Stimulated activated CD4-positive, alpha-beta T cell treated with anti-CD3 and anti-CD28 coated beads, Interleukin-2, amount 100 ng/mL, for 48 hours (primary cell): ENCODE measurements around the gene MNT.

Source experiments
- DNase-seq, 2 donors: peaks; one replicate each; pipeline ENCODE4 v3.0.0-alpha.2; 2020

The MNT gene

GRCh38 chr17:2362881-2363280, 38.0 kb downstream of the MNT start:
- no peak for DNase-seq

- no peak for DNase-seq
Measured at GRCh38 chr17:2362416-2362815, 38.4 kb downstream of the MNT start.

- no peak for DNase-seq
Measured at GRCh38 chr17:2362016-2362415, 38.8 kb downstream of the MNT start.

- DNase-seq: no peak
Measured at GRCh38 chr17:2361010-2361760, 39.7 kb downstream of the MNT start.

DNA sequence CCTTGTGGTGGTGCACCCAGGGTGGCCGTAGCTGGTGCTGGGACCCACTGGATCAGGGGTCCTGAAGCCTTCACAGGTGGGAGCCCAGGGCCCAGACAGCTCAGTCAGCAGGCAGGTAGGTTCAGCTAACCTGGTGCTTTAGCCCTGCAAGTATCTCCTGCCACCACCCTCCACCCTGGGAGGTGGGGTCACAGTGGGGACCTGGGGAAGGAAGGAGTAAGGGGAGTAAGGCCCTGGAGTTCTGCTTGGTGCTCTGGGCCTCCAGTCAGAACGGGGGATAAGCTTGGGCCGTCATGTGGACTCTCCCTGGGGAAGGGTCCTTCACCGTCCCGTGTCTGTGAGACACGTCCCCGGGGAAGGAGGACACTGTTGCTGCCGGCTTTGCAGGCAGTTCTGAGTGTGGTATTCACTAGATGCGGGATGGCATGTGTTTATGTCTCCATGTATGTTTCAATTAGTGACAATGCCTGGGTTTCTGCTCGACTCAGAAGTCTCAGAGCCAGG, 42.9 kb downstream of the MNT start:
- DNase-seq: no peak

GRCh38 chr17:2357237-2357636, 43.6 kb downstream of the MNT start:
- no peak for DNase-seq

DNA sequence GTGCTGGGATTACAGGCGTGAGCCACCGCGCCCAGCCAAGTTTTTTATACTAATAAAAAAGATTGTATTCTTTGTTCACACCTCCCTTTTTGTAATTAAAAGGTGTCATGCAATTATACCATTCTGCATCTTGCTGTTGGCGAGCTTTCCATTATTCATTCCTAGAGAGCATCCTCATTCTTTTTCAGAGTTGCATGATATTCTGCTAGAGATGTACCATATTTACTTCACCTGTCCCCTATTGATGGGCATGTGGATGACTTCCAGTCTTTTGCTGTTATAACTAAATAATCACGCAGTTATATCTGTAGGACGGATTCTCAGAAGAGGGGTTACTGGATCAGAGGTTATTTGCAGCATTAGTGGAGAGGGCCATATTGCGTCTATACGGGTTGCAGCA, 46.5 kb downstream of the MNT start:
- DNase-seq: no peak

DNA sequence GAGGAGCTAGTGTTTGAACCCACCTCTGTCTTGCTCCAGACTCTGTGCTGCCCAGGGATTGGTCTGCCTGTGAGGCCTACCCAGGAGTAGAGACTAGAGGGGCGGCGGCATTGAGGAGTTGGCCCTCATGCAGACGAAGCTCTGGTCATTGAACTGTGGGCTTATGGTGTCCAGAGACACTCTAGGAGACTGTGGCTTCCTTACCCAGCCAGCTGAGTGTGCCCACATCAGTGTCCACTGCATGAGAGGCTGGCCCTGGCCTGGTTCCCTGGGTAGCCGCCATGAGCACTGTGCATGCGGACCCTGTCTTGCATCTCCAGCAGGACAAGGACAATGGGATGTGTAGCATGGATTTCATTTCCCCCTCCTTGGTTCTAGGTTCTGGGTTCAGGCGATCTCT, 49.6 kb downstream of the MNT start:
- DNase-seq: no peak

DNA sequence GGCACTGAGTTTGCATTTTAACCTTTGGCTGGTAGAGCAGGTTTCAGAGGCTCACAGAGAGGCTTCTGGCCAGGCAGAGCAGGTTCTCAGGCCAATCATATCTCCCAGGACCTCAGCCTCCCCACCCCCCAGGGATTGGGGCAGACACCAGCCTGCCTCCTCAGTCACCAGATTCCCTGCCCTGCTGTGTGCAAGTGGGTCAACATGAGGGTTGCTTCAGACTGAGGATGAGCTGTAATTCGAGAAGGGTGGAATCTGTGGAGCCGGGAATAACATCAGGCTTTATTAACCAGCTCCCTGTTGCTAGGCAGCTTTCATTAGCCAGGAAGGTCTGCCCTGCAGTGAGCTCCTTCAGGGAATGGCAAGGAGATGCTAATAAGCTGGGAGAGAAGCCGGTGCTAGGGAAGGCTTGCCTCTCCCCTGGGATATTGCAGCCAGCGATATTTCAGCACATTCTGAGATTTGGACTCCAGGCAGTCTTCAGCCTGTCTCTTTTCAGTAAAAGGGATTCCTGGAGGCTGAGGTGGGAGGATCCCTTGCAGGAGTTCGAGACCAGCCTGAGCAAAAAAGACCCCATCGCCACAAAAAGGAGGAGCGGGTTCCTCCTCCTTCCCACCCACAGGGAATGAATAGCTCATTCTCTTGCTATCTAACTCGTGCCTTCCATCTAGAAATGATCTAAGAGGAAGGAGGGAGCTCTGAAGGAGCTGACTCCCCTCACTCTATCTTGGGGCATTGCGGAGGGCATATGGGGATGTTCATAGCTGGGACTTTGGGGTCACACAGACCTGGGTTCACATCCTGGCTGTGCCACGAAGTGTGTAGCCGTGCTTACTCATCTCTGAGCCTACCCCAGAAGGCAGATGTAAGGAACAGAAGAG, 52.8 kb downstream of the MNT start:
- DNase-seq: no peak

DNA sequence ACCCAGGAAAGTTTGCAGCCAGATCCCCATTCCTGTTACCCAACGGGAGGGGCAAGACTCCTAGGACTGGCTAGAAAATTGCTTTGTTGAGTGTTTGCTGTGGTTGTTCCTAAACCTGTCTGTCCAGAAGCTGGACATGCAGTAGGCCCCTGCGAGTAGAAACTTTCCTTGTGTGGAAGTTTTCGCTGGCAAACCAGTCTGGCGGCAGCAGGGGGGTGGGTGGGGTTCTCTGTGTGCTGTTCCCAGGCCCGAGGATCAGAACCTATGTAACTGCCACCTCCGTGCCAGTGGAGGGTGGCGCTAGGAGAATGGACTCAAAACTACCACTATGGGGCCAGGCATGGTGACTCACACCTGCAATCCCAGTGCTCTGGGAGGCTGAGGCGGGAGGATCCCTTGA, 54.4 kb downstream of the MNT start:
- DNase-seq: no peak

DNA sequence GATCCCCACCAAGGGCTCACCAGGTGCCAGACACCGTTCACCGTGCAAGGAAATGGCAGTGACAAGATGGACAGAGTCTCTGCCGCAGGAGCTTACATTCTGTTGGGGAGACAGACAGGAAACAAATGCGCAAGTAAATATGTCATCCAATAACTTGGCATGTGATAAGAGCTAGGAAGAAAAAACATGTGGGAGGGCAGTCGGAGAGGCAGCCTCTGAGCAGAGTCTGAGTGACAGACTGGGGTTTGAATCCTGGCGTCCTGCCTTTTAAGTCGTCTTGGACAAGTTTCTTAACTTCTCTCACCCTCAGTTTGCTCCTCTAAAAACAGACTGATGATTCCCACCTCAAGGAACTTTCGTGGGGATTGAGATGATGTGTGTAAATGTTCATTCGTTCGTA, 56.3 kb downstream of the MNT start:
- DNase-seq: no peak

GRCh38 chr17:2343421-2343820, 57.4 kb downstream of the MNT start:
- peak; percentile 25 to 35 for DNase-seq

- DNase-seq: no peak
Measured at GRCh38 chr17:2338315-2338657, 62.6 kb downstream of the MNT start.

GRCh38 chr17:2337544-2338314, 63.1 kb downstream of the MNT start:
- DNase-seq: peak; percentile 34 to 45

DNA sequence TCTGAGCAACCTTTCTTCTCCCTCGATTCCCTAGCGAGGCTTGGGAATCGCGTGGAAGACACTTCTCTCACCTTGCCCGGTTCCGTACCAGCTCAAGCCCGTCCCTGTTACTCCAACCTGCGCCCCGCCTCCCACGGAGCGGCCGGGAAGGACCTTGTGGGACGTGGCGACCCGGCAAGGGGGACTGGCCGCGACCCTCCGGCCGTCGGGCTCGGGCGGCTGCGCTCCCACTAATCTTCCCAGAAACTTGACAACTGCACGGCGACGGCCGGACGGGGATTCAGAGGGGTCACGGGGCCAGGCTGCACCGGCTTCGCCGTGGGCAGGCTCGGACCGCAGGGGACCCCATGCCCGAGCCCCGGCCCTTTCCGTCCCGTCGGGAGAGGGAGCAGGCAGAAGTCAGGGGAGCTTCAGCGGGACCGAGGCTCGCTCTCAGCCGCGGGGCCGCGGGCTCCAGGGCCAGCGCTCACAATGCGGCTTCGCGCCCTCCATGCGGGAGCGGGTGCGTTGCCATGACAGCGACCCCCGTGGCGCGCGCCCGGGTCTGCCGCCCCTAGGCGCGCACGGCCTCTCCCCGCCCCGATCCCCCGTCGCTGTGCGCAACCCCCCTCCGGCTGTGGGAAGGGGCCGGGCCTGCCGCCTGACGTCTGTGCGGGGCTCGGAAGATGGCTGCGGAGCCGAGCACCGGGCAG, 63.9 kb downstream of the MNT start, which contains the start of gene SGSM2:
SGSM2 (plus strand) TSS at position 650 of the 692 bp plus-strand sequence. CDS start 188 bp downstream, outside the sequence.
- peak; percentile 41 to 52 for DNase-seq

DNA sequence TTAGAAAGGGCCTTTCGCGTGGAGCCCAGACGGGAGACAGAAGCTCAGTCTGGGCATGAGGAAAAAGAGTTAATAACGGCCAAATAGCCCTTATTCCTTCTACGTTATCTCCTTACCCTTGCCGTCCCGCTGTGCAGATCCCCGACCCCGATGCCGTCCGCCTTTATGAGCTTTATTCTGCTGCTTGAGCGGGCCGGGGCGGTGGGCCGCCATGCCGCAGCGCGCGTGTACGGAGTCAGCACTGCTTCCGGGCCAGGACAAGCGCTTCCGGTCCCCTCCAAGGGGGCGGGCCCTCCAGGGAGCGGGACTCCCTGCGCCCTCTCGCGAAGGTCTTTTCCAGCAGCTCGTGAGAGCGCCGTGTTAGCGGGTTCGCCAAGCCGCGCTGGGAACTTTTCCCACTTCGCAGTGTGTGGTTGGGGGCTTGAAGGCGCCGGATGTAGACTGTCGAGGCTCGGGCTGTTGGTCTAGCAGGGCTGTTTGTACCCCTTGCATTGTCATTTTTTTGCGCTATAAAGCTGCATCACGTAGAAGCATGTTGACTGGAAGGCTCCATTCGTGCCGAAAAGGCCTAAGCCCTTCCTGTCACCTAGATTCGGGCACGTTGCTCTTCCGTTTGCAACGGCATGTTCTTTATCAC, 64.5 kb downstream of the MNT start, which contains the start of gene TSR1:
TSR1 (minus strand) TSS at position 243 of the 637 bp plus-strand sequence; CDS start at position 213, 30 bp downstream.
- DNase-seq: peak; percentile 82 to 84

DNA sequence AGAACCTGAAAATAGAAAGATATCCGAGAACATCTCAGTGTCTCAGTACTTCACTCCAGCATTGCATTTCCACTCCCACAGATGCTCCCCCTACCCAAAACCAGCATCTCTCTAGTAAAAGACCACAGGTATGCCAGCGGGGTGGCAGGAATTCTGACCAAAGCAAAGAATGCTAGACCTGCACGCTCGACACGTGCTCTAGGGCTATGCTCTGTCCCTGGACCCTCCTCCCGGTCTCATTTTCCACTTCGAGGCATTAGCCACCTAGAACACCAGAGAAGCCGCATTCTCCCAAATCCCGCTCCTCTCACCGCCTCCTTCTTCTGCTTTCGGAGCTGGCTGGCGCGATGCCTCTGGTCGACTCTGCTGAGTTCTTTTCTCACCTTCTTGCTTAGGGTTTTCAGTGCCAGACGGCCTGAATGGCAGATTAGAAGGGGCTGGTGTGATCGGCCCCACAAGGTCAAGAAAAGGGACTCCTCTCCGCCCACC, 65.1 kb downstream of the MNT start:
- DNase-seq: peak in 1 of 2 donors; percentile 7
